HG02870 (cell line): Measurements from ENCODE around the gene ADGRG6.
A peak's percentile ranks its signal among the peaks of the same experiment; 100 is the strongest.

Experiments used
- ATAC-seq: cut with Tn5 transposase; IDR thresholded peaks from one replicate; pipeline ENCODE4 v1.9.1; 2021; ENCODE audit warnings: mild to moderate bottlenecking, moderate library complexity; ENCODE audit not compliant: unreplicated experiment

The ADGRG6 gene

GRCh38 chr6:142374091-142374770 lies 72.4 kb downstream of the ADGRG6 start:
- no peak for ATAC-seq

GRCh38 chr6:142374965-142375733 lies 73.3 kb downstream of the ADGRG6 start:
- ATAC-seq = no peak

GRCh38 chr6:142376115-142376514 lies 74.3 kb downstream of the ADGRG6 start:
- no peak for ATAC-seq

- ATAC-seq = no peak
Observed at GRCh38 chr6:142376800-142377496, 75.1 kb downstream of the ADGRG6 start.

GRCh38 chr6:142377497-142377848 lies 75.7 kb downstream of the ADGRG6 start:
- no peak for ATAC-seq

- no peak for ATAC-seq
Observed at GRCh38 chr6:142378138-142378875, 76.5 kb downstream of the ADGRG6 start.

- no peak for ATAC-seq
Observed at GRCh38 chr6:142380626-142381025, 78.8 kb downstream of the ADGRG6 start.

- ATAC-seq = no peak
Observed at GRCh38 chr6:142381181-142381580, 79.4 kb downstream of the ADGRG6 start.

GRCh38 chr6:142381845-142382378 lies 80.1 kb downstream of the ADGRG6 start:
- ATAC-seq = no peak

- ATAC-seq = no peak
Observed at GRCh38 chr6:142384519-142385254, 82.9 kb downstream of the ADGRG6 start.

GRCh38 chr6:142385352-142385751 lies 83.5 kb downstream of the ADGRG6 start:
- no peak for ATAC-seq

GRCh38 chr6:142386657-142387056 lies 84.8 kb downstream of the ADGRG6 start:
- no peak for ATAC-seq

GRCh38 chr6:142387997-142388815 lies 86.4 kb downstream of the ADGRG6 start:
- peak; percentile 76 for ATAC-seq

- peak; percentile 1 for ATAC-seq
Observed at GRCh38 chr6:142395266-142395665, 93.5 kb downstream of the ADGRG6 start.

GRCh38 chr6:142395768-142396231 lies 94.0 kb downstream of the ADGRG6 start:
- ATAC-seq = peak; percentile 98

GRCh38 chr6:142398353-142398752 lies 96.5 kb downstream of the ADGRG6 start:
- no peak for ATAC-seq

GRCh38 chr6:142399739-142400138 lies 97.9 kb downstream of the ADGRG6 start:
- ATAC-seq = no peak

- no peak for ATAC-seq
Observed at GRCh38 chr6:142400495-142400894, 98.7 kb downstream of the ADGRG6 start.

- ATAC-seq = no peak
Observed at GRCh38 chr6:142401838-142402237, 100.0 kb downstream of the ADGRG6 start.
